GM12878 (cell line): ENCODE measurements around the gene MLPH. TPM values are rescaled to one million over a fixed set of nuclear protein-coding genes. Genes with fewer than 3 reads are reported as not detected.

Source experiments
- ATAC-seq: fragments of 200-7000 bp; cut with Tn5 transposase; 3 replicates; pipeline ENCODE4 v1.9.1; 2020; ENCODE audit warnings: mild to moderate bottlenecking, moderate library complexity
- BruUV-seq: library from RNA; stranded (reverse); fragments of 400-500 nt; replicated peaks from 2 replicates; lab custom pipeline; 2021; lab: Mats Ljungman, UMichigan
- CTCF ChIA-PET: fragments of 300-600 bp; sonication (Branson Sonifier 250); formaldehyde crosslinking; extraction: SDS; loops from one replicate; lab custom pipeline; 2021; ENCODE audit warnings: inconsistent platforms; lab: Yijun Ruan, JAX
- POLR2A ChIA-PET: fragments of 350-600 bp; formaldehyde crosslinking; extraction: SDS; loops from one replicate; lab custom pipeline; 2021; ENCODE audit warnings: inconsistent platforms; lab: Charles Lee
- RAD21 ChIA-PET: fragments of 300-600 bp; sonication (Branson Sonifier 250); formaldehyde crosslinking; loops from one replicate; lab custom pipeline; 2023; ENCODE audit warnings: antibody characterized with exemption; ENCODE audit not compliant: unreplicated experiment; lab: Charles Lee
- SMC1A ChIA-PET: fragments of 300-600 bp; sonication (Branson Sonifier 250); formaldehyde crosslinking; loops from one replicate; lab custom pipeline; 2023; ENCODE audit not compliant: unreplicated experiment, uncharacterized antibody; lab: Charles Lee
- DNase-seq: peaks from one replicate; pipeline ENCODE4 v3.0.0-alpha.2; 2011; ENCODE audit warnings: low read depth, low spot score
- FAIRE-seq: peaks from 3 replicates; lab custom pipeline; 2011; peaks lifted over from hg19 to GRCh38; lab: Jason Lieb, UNC
- H2AFZ ChIP-seq: 2 replicates; pipeline ENCODE4 v1.6.0; 2011; ENCODE audit warnings: low read depth, low read length, control low read depth; ENCODE audit not compliant: control insufficient read depth
- H3K27ac ChIP-seq: 2 replicates; pipeline ENCODE4 v1.5.1; 2011; ENCODE audit warnings: control low read depth; ENCODE audit not compliant: control insufficient read depth, insufficient read depth
- H3K27me3 ChIP-seq, 2 experiments: replicated peaks in 1 of 2; 2 replicates each; pipeline versions ENCODE4 v1.6.0 to v1.6.1; 2011; ENCODE audit warnings: low read length in 1 of 2; ENCODE audit not compliant: control insufficient read depth in 2 of 2, insufficient read depth in 2 of 2
- H3K36me3 ChIP-seq, 2 experiments: 2 replicates each; pipeline ENCODE4 v1.5.1; 2011; ENCODE audit warnings: low read length in 1 of 2; ENCODE audit not compliant: control insufficient read depth in 2 of 2, insufficient read depth in 2 of 2
- H3K4me1 ChIP-seq: 2 replicates; pipeline ENCODE4 v1.6.1; 2011; ENCODE audit warnings: mild to moderate bottlenecking, low read length, moderate library complexity, mixed read lengths; ENCODE audit not compliant: control insufficient read depth, insufficient read depth
- H3K4me2 ChIP-seq: 2 replicates; pipeline ENCODE4 v1.6.0; 2011; ENCODE audit warnings: control low read depth; ENCODE audit not compliant: control insufficient read depth, insufficient read depth
- H3K4me3 ChIP-seq: fragments of 200-600 bp; sonication (generic); 2 replicates; pipeline ENCODE4 v1.5.1; 2016
- H3K79me2 ChIP-seq: 2 replicates; pipeline ENCODE4 v1.6.0; 2011; ENCODE audit warnings: low read length; ENCODE audit not compliant: control insufficient read depth, insufficient read depth
- H3K9ac ChIP-seq: 2 replicates; pipeline ENCODE4 v1.8.0; 2011; ENCODE audit warnings: low read length, control low read depth, mixed read lengths; ENCODE audit not compliant: control insufficient read depth, insufficient read depth
- H3K9me3 ChIP-seq: replicated peaks from 3 replicates; pipeline ENCODE4 v1.5.1; 2011; ENCODE audit warnings: mild to moderate bottlenecking, low read length; ENCODE audit not compliant: control insufficient read depth, insufficient read depth
- H4K20me1 ChIP-seq: 2 replicates; pipeline ENCODE4 v1.6.0; 2011; ENCODE audit not compliant: control insufficient read depth, insufficient read depth
- CBX5 ChIP-seq: sonication (generic); IDR thresholded peaks from 2 replicates; pipeline ENCODE4 v1.6.1; 2016; ENCODE audit warnings: low read depth, moderate library complexity, mild to moderate bottlenecking, inconsistent platforms
- CREM ChIP-seq: IDR thresholded peaks from 2 replicates; pipeline ENCODE4 v1.6.1; 2014; ENCODE audit warnings: antibody characterized with exemption, low read depth
- DPF2 ChIP-seq: fragments of 450-650 bp; IDR thresholded peaks from 2 replicates; pipeline ENCODE4 v1.6.1; 2017; ENCODE audit warnings: mild to moderate bottlenecking
- EGR1 ChIP-seq, 2 experiments: IDR thresholded peaks; 1 replicate in 1 of 2; 2 replicates in 1 of 2; pipeline ENCODE4 v1.6.1; 2011 to 2012; ENCODE audit warnings: low read depth in 2 of 2, low read length in 2 of 2, borderline replicate concordance in 1 of 2, mild to moderate bottlenecking in 1 of 2, moderate library complexity in 1 of 2
- EP300 ChIP-seq, 2 experiments: fragments of 150-350 bp in 1 of 2; IDR thresholded peaks; 2 replicates each; pipeline ENCODE4 v1.6.1; 2011 to 2012; ENCODE audit warnings: low read depth in 2 of 2, low read length in 2 of 2, borderline replicate concordance in 1 of 2, improper control_type of control experiment in 1 of 2, inconsistent platforms in 1 of 2; ENCODE audit not compliant: control insufficient read depth in 1 of 2
- ESRRA ChIP-seq: IDR thresholded peaks from 2 replicates; pipeline ENCODE4 v1.6.1; 2012; ENCODE audit warnings: mild to moderate bottlenecking, low read length, improper control_type of control experiment
- ETV6 ChIP-seq, 2 experiments: fragments of 450-650 bp in 1 of 2; IDR thresholded peaks in 1 of 2; conservative IDR thresholded peaks in 1 of 2; 2 replicates each; pipeline ENCODE4 v1.6.1; 2014; ENCODE audit warnings: antibody characterized with exemption in 1 of 2, borderline replicate concordance in 1 of 2, low read depth in 1 of 2, mild to moderate bottlenecking in 1 of 2, moderate library complexity in 1 of 2
- FOXM1 ChIP-seq: IDR thresholded peaks from 2 replicates; pipeline ENCODE4 v1.6.1; 2012; ENCODE audit warnings: low read depth, mild to moderate bottlenecking, inconsistent platforms, low read length, moderate library complexity
- IKZF2 ChIP-seq, 2 experiments: fragments of 450-650 bp; IDR thresholded peaks; 2 replicates each; pipeline ENCODE4 v1.6.1; 2017; ENCODE audit warnings: mild to moderate bottlenecking in 2 of 2, moderate library complexity in 2 of 2
- NFIC ChIP-seq: IDR thresholded peaks from 2 replicates; pipeline ENCODE4 v1.6.1; 2012; ENCODE audit warnings: low read depth, mild to moderate bottlenecking, inconsistent platforms, low read length, moderate library complexity
- NR2C1 ChIP-seq: fragments of 450-650 bp; IDR thresholded peaks from 2 replicates; pipeline ENCODE4 v1.6.1; 2017; ENCODE audit warnings: antibody characterized with exemption, mild to moderate bottlenecking, moderate library complexity
- NR2F1 ChIP-seq: fragments of 450-650 bp; conservative IDR thresholded peaks from 2 replicates; pipeline ENCODE4 v1.6.1; 2017; ENCODE audit warnings: mild to moderate bottlenecking
- SREBF2 ChIP-seq: IDR thresholded peaks from 2 replicates; pipeline ENCODE4 v1.6.1; 2012; ENCODE audit warnings: mild to moderate bottlenecking, low read length
- WGBS: methylation state at CpG from one replicate; pipeline ENCODE4 v1.1.6; 2016; ENCODE audit warnings: low lambda C conversion rate; ENCODE audit not compliant: insufficient replicate concordance, insufficient coverage; ENCODE audit errors: missing lambda C conversion rate; 5-methylcytosine and 5-hydroxymethylcytosine counted together
- in situ Hi-C: fragments of 300-500 bp; cut with MboI; formaldehyde crosslinking; loops from 9 replicates; pipeline ENCODE4 v1.14.3; 2018; ENCODE audit warnings: mixed read lengths
- intact Hi-C: fragments of 100-400 bp; cut with micrococcal nuclease; formaldehyde crosslinking; loops from one replicate; pipeline ENCODE4 v1.14.2; 2022; ENCODE audit not compliant: unreplicated experiment
- polyA plus RNA-seq, 11 experiments: library from polyadenylated mRNA; depleted of rRNA in 4 of 11; unstranded in 6 of 11; stranded (reverse) in 5 of 11; fragments of >200 nt; fragmentation: Nextera tagmentation in 4 of 11; fragmentation: Illumina TruSeq in 1 of 11; extraction: Ambion mirVana in 4 of 11; extraction: Trizol in 1 of 11; gene quantifications; 1 replicate in 1 of 11; 2 replicates in 10 of 11; pipeline versions ENCODE4 v1.2.1 to v1.2.3, GENCODE V29; 2011 to 2016; ENCODE audit warnings: inconsistent platforms in 2 of 11, missing spikeins in 2 of 11, low read depth in 1 of 11
- total RNA-seq, 4 experiments: library from RNA; depleted of rRNA in 3 of 4; stranded (reverse); fragments of >200 nt in 3 of 4; fragmentation: Illumina TruSeq in 1 of 4; extraction: Trizol in 1 of 4; gene quantifications; 2 replicates each; pipeline versions ENCODE4 v1.2.1 to v1.2.3, GENCODE V29; 2013 to 2021
- TF ChIP-seq, protein P1 (sequence below): fragments of 150-350 bp; IDR thresholded peaks from 2 replicates; pipeline ENCODE4 v1.6.1; 2014; ENCODE audit warnings: mild to moderate bottlenecking, low read depth, low read length
- TF ChIP-seq, protein P2 (sequence below): IDR thresholded peaks from 2 replicates; pipeline ENCODE4 v1.6.1; 2011; ENCODE audit warnings: borderline replicate concordance, low read depth, mild to moderate bottlenecking, moderate library complexity, low read length; ENCODE audit not compliant: insufficient read depth, poor library complexity, severe bottlenecking

Gene MLPH
- total and polyA plus RNA-seq, 10 of the 15 experiments (the other 5 are each of a cell fraction or from before 2014, with no cell fraction given), result 0.16 to 0.85 TPM; not detected in 8

DNA sequence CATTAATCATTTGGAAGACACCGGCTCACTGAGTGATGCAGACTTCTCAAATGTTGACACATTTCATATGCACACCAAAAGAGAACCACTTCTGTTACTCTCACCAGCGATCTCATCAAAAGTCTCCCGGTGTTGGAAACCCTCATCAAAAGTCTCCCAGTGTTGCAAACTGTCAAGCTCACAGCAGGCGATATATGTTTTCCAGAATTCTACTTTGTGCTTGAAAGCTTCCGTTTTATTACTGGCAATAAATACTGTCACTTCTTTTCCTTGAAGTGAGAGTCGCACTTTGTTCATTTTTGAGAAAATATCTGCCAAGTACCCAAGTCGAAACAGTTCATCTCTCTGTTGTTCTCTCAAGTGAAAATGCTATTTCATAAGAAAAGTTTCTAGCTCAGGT lies 20.5 kb downstream of the MLPH start (continued):
- no peak for TF ChIP-seq EP300 (IDR thresholded peaks at IDR 0.05; ENCODE audit: borderline replicate concordance in 1 of 2, control insufficient read depth in 1 of 2, low read depth in 2 of 2, low read length in 2 of 2)
- TF ChIP-seq NFIC, result no peak
- TF ChIP-seq, protein P1, sequence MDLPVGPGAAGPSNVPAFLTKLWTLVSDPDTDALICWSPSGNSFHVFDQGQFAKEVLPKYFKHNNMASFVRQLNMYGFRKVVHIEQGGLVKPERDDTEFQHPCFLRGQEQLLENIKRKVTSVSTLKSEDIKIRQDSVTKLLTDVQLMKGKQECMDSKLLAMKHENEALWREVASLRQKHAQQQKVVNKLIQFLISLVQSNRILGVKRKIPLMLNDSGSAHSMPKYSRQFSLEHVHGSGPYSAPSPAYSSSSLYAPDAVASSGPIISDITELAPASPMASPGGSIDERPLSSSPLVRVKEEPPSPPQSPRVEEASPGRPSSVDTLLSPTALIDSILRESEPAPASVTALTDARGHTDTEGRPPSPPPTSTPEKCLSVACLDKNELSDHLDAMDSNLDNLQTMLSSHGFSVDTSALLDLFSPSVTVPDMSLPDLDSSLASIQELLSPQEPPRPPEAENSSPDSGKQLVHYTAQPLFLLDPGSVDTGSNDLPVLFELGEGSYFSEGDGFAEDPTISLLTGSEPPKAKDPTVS, result no peak
- TF ChIP-seq ETV6 (conservative IDR thresholded peaks at IDR 0.05 in 1 of 2, IDR thresholded peaks at IDR 0.05 in 1 of 2; ENCODE audit: borderline replicate concordance in 1 of 2, low read depth in 1 of 2), result no peak
- TF ChIP-seq NR2C1, result no peak
- TF ChIP-seq ESRRA, result no peak
- no peak for TF ChIP-seq CBX5
- no peak for TF ChIP-seq IKZF2 (IDR thresholded peaks at IDR 0.05)

DNA sequence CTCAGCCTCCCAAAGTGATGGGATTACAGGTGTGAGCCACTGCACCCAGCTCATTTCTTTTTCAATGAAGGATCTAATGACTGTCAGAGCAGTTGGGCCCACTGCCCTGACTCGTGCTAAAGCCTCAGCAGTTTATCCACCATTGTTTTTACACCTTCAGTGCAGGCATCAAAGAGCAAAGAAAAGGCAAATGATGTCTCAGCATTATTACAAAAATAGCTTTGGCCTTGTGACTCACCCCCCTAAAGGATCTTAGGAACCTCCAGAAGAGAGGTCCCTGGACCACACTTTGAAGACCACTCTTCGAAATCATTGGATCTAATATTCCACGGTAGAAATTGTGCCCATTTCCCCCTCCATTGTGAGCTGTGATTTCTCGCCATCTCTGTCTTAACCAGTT lies 21.3 kb downstream of the MLPH start:
- FAIRE-seq (no peak), DNase-seq (no peak)
- intact Hi-C loops, result no loop called here
- ChIA-PET RAD21 (interaction anchor here (0.9 to 10.3 kb wide), 3 partner anchors 8 to 387 kb away, joined by 3 to 300 read pairs (median 5); no protein-coding TSS in a partner anchor), SMC1A (interaction anchor here (0.6 to 10.5 kb wide), 3 partner anchors 65 to 91 kb away, joined by 3 to 190 read pairs (median 3); no protein-coding TSS in a partner anchor), POLR2A (interaction anchor here (1.1 kb wide), 1 partner anchor 24 kb away, joined by 3 read pairs; no protein-coding TSS in a partner anchor)
- WGBS, result 17% methylated on average over 4 of the region's 4 CpGs
- Histone ChIP-seq H3K4me2 (no peak overlapping the region), H3K27me3 (peaks cover 2 to 5% of the 10 kb centered on the region in 2 experiments; a peak in 3 of 4 replicates), H3K9me3 (no peaks in the 10 kb centered on the region)
- TF ChIP-seq CREM (no peak), FOXM1 (no peak), EGR1 (IDR thresholded peaks at IDR 0.05; ENCODE audit: borderline replicate concordance in 1 of 2, low read depth in 2 of 2, low read length in 2 of 2) (no peak), DPF2 (no peak), NR2F1 (no peak), SREBF2 (no peak)
- TF ChIP-seq, protein P2, sequence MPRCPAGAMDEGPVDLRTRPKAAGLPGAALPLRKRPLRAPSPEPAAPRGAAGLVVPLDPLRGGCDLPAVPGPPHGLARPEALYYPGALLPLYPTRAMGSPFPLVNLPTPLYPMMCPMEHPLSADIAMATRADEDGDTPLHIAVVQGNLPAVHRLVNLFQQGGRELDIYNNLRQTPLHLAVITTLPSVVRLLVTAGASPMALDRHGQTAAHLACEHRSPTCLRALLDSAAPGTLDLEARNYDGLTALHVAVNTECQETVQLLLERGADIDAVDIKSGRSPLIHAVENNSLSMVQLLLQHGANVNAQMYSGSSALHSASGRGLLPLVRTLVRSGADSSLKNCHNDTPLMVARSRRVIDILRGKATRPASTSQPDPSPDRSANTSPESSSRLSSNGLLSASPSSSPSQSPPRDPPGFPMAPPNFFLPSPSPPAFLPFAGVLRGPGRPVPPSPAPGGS, result no peak
- TF ChIP-seq, all 136 proteins: peak for 0
- no peak overlapping the region for H2AFZ ChIP-seq
- no peak overlapping the region for H3K9ac ChIP-seq
- no peaks in the 10 kb centered on the region for H3K4me1 ChIP-seq
- no peak overlapping the region for H3K4me3 ChIP-seq
- CTCF ChIA-PET, result interaction anchor here (1.9 to 11.6 kb wide), 2 partner anchors 20 to 64 kb away, joined by 4 to 364 read pairs; no protein-coding TSS in a partner anchor
- H3K27ac ChIP-seq, result no peak overlapping the region
- in situ Hi-C loops, result no loop called here
- no peak for ATAC-seq
- H4K20me1 ChIP-seq, result no peaks in the 10 kb centered on the region; the same call in 1 of the 2 replicates
- H3K79me2 ChIP-seq, result no peaks in the 10 kb centered on the region
- H3K36me3 ChIP-seq, result no peaks in the 10 kb centered on the region
- no TSS peak for BruUV-seq
